H9 (cell line): Measurements from ENCODE around the gene ELF2. TPM values are rescaled to one million over a fixed set of nuclear protein-coding genes. Genes with fewer than 3 reads are reported as not detected.

ENCODE experiments used
- DNase-seq: peaks from one replicate; pipeline ENCODE4 v3.0.0-alpha.2; 2017
- H2AFZ ChIP-seq: one replicate; pipeline ENCODE4 v1.6.1; 2013; ENCODE audit warnings: mild to moderate bottlenecking, low read length, control low read depth, moderate library complexity
- H2AK5ac ChIP-seq: 2 replicates; pipeline ENCODE4 v1.6.1; 2013; ENCODE audit warnings: low read length, control low read depth, mixed read lengths; ENCODE audit not compliant: insufficient read length
- H2BK120ac ChIP-seq: one replicate; pipeline ENCODE4 v1.6.1; 2013; ENCODE audit warnings: low read depth, mild to moderate bottlenecking, low read length, control low read depth, inconsistent platforms; ENCODE audit not compliant: poor library complexity, severe bottlenecking
- H2BK12ac ChIP-seq: 2 replicates; pipeline ENCODE4 v1.6.1; 2013; ENCODE audit warnings: low read length, control low read depth, mixed read lengths, low read depth; ENCODE audit not compliant: insufficient read length
- H2BK15ac ChIP-seq: 2 replicates; pipeline ENCODE4 v1.6.1; 2013; ENCODE audit warnings: low read depth, low read length, control low read depth
- H2BK20ac ChIP-seq: one replicate; pipeline ENCODE4 v1.6.1; 2013; ENCODE audit warnings: low read depth, mild to moderate bottlenecking, low read length, control low read depth, inconsistent platforms; ENCODE audit not compliant: poor library complexity, severe bottlenecking
- H2BK5ac ChIP-seq: 2 replicates; pipeline ENCODE4 v1.6.1; 2013; ENCODE audit warnings: low read length, control low read depth, mixed read lengths; ENCODE audit not compliant: insufficient read length
- H3K14ac ChIP-seq: 2 replicates; pipeline ENCODE4 v1.6.1; 2013; ENCODE audit warnings: low read length, control low read depth; ENCODE audit not compliant: insufficient read depth
- H3K18ac ChIP-seq: 2 replicates; pipeline ENCODE4 v1.6.1; 2013; ENCODE audit warnings: low read depth, mild to moderate bottlenecking, mixed read lengths, low read length, control low read depth; ENCODE audit not compliant: insufficient read length
- H3K23ac ChIP-seq: 2 replicates; pipeline ENCODE4 v1.6.1; 2013; ENCODE audit warnings: low read length, control low read depth, mixed read lengths, low read depth; ENCODE audit not compliant: insufficient read length
- H3K23me2 ChIP-seq: 2 replicates; pipeline ENCODE4 v1.6.1; 2013; ENCODE audit warnings: low read depth, mild to moderate bottlenecking, mixed read lengths, low read length, control low read depth; ENCODE audit not compliant: insufficient read length, poor library complexity, severe bottlenecking
- H3K27ac ChIP-seq: 2 replicates; pipeline ENCODE4 v1.5.1; 2013; ENCODE audit warnings: low read length, control low read depth, mixed read lengths, low read depth; ENCODE audit not compliant: insufficient read length
- H3K27me3 ChIP-seq: 2 replicates; pipeline ENCODE4 v1.6.1; 2013; ENCODE audit warnings: low read length, control low read depth, inconsistent platforms; ENCODE audit not compliant: insufficient read depth
- H3K4ac ChIP-seq: 2 replicates; pipeline ENCODE4 v1.6.1; 2013; ENCODE audit warnings: low read depth, mild to moderate bottlenecking, control low read depth, inconsistent platforms, low read length, moderate library complexity
- H3K4me1 ChIP-seq: 2 replicates; pipeline ENCODE4 v1.6.1; 2013; ENCODE audit warnings: low read length, control low read depth, inconsistent platforms; ENCODE audit not compliant: insufficient read depth
- H3K4me2 ChIP-seq: 2 replicates; pipeline ENCODE4 v1.6.1; 2013; ENCODE audit warnings: low read length, control low read depth, mixed read lengths; ENCODE audit not compliant: insufficient read length, insufficient read depth
- H3K56ac ChIP-seq: 2 replicates; pipeline ENCODE4 v1.6.1; 2013; ENCODE audit warnings: low read depth, mild to moderate bottlenecking, mixed read lengths, low read length, control low read depth; ENCODE audit not compliant: insufficient read length
- H3K79me1 ChIP-seq: 2 replicates; pipeline ENCODE4 v1.6.1; 2013; ENCODE audit warnings: low read depth, mild to moderate bottlenecking, moderate library complexity, low read length, control low read depth, inconsistent platforms; ENCODE audit not compliant: insufficient read depth, poor library complexity, severe bottlenecking
- H3K79me2 ChIP-seq: 2 replicates; pipeline ENCODE4 v1.6.1; 2013; ENCODE audit warnings: low read length, control low read depth, inconsistent platforms; ENCODE audit not compliant: insufficient read depth
- H3K9ac ChIP-seq: 2 replicates; pipeline ENCODE4 v1.6.1; 2013; ENCODE audit warnings: low read length, control low read depth, mixed read lengths; ENCODE audit not compliant: insufficient read length; ENCODE audit errors: extremely low read depth
- H3K9me3 ChIP-seq: one replicate; pipeline ENCODE4 v1.6.1; 2013; ENCODE audit warnings: low read depth, low read length, inconsistent platforms; ENCODE audit not compliant: control insufficient read depth
- H3T11ph ChIP-seq: one replicate; pipeline ENCODE4 v1.6.1; 2013; ENCODE audit warnings: mild to moderate bottlenecking, low read length, control low read depth, inconsistent platforms
- H4K20me1 ChIP-seq: one replicate; pipeline ENCODE4 v1.6.1; 2013; ENCODE audit not compliant: control insufficient read depth, insufficient read length, insufficient read depth
- H4K5ac ChIP-seq: 2 replicates; pipeline ENCODE4 v1.6.1; 2013; ENCODE audit warnings: low read depth, mild to moderate bottlenecking, mixed read lengths, low read length, control low read depth; ENCODE audit not compliant: insufficient read length
- H4K8ac ChIP-seq: replicated peaks from 2 replicates; pipeline ENCODE4 v1.6.1; 2013; ENCODE audit warnings: low read length, control low read depth, mixed read lengths, low read depth; ENCODE audit not compliant: insufficient read length
- H4K91ac ChIP-seq: 2 replicates; pipeline ENCODE4 v1.6.1; 2013; ENCODE audit warnings: low read depth, mild to moderate bottlenecking, moderate library complexity, mixed read lengths, low read length, control low read depth; ENCODE audit not compliant: insufficient read length
- H3K27ac Mint-ChIP-seq, 3 experiments: 2 replicates in 2 of 3; 3 replicates in 1 of 3; pipeline ENCODE4 v1.8.0; 2020 to 2021; ENCODE audit warnings: mixed read lengths in 3 of 3, mild to moderate bottlenecking in 1 of 3, moderate library complexity in 1 of 3
- H3K27me3 Mint-ChIP-seq: 2 replicates; pipeline ENCODE4 v1.8.0; 2021; ENCODE audit warnings: low read depth, mild to moderate bottlenecking, moderate library complexity, mixed read lengths
- H3K36me3 Mint-ChIP-seq, 3 experiments: 2 replicates in 2 of 3; 3 replicates in 1 of 3; pipeline ENCODE4 v1.8.0; 2020 to 2021; ENCODE audit warnings: low read depth in 3 of 3, mixed read lengths in 3 of 3; ENCODE audit not compliant: insufficient read depth in 1 of 3
- H3K4me1 Mint-ChIP-seq, 2 experiments: 2 replicates each; pipeline ENCODE4 v1.8.0; 2020; ENCODE audit warnings: mixed read lengths in 2 of 2
- H3K4me3 Mint-ChIP-seq, 2 experiments: 2 replicates in 1 of 2; 3 replicates in 1 of 2; pipeline ENCODE4 v1.8.0; 2020 to 2021; ENCODE audit warnings: mild to moderate bottlenecking in 2 of 2, mixed read lengths in 2 of 2, moderate library complexity in 1 of 2
- H3K9me3 Mint-ChIP-seq, 2 experiments: 2 replicates in 1 of 2; 3 replicates in 1 of 2; pipeline ENCODE4 v1.8.0; 2020; ENCODE audit warnings: mild to moderate bottlenecking in 2 of 2, mixed read lengths in 2 of 2, moderate library complexity in 1 of 2
- CTCF ChIP-seq: fragments of 200-600 bp; sonication (generic); conservative IDR thresholded peaks from 3 replicates; pipeline ENCODE4 v1.8.0; 2021; ENCODE audit warnings: antibody characterized with exemption, mild to moderate bottlenecking
- WGBS: extraction: QIAGEN DNeasy Blood & Tissue Kit; methylation state at CpG from one replicate; pipeline ENCODE4 v1.1.7; 2013; ENCODE audit warnings: missing lambda C conversion rate, low lambda C conversion rate, mixed read lengths; ENCODE audit not compliant: insufficient read length; ENCODE audit errors: extremely low coverage; 5-methylcytosine and 5-hydroxymethylcytosine counted together
- total RNA-seq: library from RNA; stranded (reverse); gene quantifications from 2 replicates; pipeline ENCODE4 v1.2.1, GENCODE V29; 2021

Gene ELF2
- total RNA-seq, 1 experiment from 2014 or later: 49.6 TPM

- Histone ChIP-seq H4K91ac (no peak overlapping the region), H3K18ac (no peak overlapping the region), H3K79me1 (no peaks in the 10 kb centered on the region), H3K23me2 (no peaks in the 10 kb centered on the region), H2AK5ac (no peak overlapping the region), H2BK12ac (no peak overlapping the region), H4K20me1 (no peaks in the 10 kb centered on the region), H2AFZ (peak overlapping the region; percentile 68), H2BK120ac (no peak overlapping the region), H3K4me2 (no peak overlapping the region), H3K4me1 (no peaks in the 10 kb centered on the region; the same call in 1 of the 2 replicates), H2BK20ac (no peak overlapping the region), H3K4ac (no peak overlapping the region), H3K79me2 (no peaks in the 10 kb centered on the region), H3K23ac (no peak overlapping the region), H3T11ph (peak overlapping the region; percentile 53), H3K56ac (no peak overlapping the region), H3K27me3 (no peaks in the 10 kb centered on the region), H3K27ac (no peak overlapping the region), H4K5ac (no peak overlapping the region), H3K14ac (no peak overlapping the region), H2BK15ac (no peak overlapping the region), H2BK5ac (no peak overlapping the region), H4K8ac (no peak overlapping the region), H3K9me3 (no peaks in the 10 kb centered on the region), H3K9ac (no peak overlapping the region)
- WGBS: no CpG with 5 or more reads among the region's 2 CpGs
- peaks cover 8% of the 10 kb centered on the region in 2 experiments for H3K4me1 Mint-ChIP-seq
- TF ChIP-seq CTCF: no peak
- DNase-seq: no peak
- H3K27me3 Mint-ChIP-seq: no peaks in the 10 kb centered on the region
- H3K36me3 Mint-ChIP-seq: no peaks in the 10 kb centered on the region
- 0 out of 5 replicates have a peak, but pooled peaks cover 0 to 2% of the 10 kb centered on the region in 2 experiments for H3K9me3 Mint-ChIP-seq
- H3K4me3 Mint-ChIP-seq: no peak overlapping the region
- H3K27ac Mint-ChIP-seq: peak overlapping the region in 1 of 3 experiments; percentile 63; a peak in 4 of 7 replicates
These were observed 12.4 kb upstream of the ELF2 start for GRCh38 chr4:139189417-139189749.
